Activated CD4-positive, alpha-beta memory T cell treated with anti-CD3 and anti-CD28 coated beads for 36 hours (primary cell): ENCODE measurements around the gene XKRX. TPM values are rescaled to one million over a fixed set of nuclear protein-coding genes. Genes with fewer than 3 reads are reported as not detected.
A peak's percentile ranks its signal among the peaks of the same experiment; 100 is the strongest.

Source experiments
- CTCF ChIA-PET: fragments of 350-600 bp; sonication (Branson Sonifier 250); formaldehyde crosslinking; loops from one replicate; lab custom pipeline; 2021; ENCODE audit warnings: antibody characterized with exemption, inconsistent platforms; lab: Charles Lee
- POLR2A ChIA-PET: fragments of 350-600 bp; sonication (Branson Sonifier 250); formaldehyde crosslinking; loops from one replicate; lab custom pipeline; 2021; ENCODE audit warnings: antibody characterized with exemption; lab: Charles Lee
- DNase-seq: peaks from one replicate; pipeline ENCODE4 v3.0.0-alpha.2; 2020
- H3K27ac Mint-ChIP-seq: one replicate; pipeline ENCODE4 v1.8.0; 2021; ENCODE audit warnings: mixed read lengths
- H3K27me3 Mint-ChIP-seq: one replicate; pipeline ENCODE4 v1.8.0; 2021; ENCODE audit warnings: mixed read lengths
- H3K36me3 Mint-ChIP-seq: one replicate; pipeline ENCODE4 v1.8.0; 2021; ENCODE audit warnings: mixed read lengths
- H3K4me1 Mint-ChIP-seq: one replicate; pipeline ENCODE4 v1.8.0; 2021; ENCODE audit warnings: low read depth, mixed read lengths
- H3K4me3 Mint-ChIP-seq: one replicate; pipeline ENCODE4 v1.8.0; 2021; ENCODE audit warnings: mild to moderate bottlenecking, mixed read lengths
- H3K9me3 Mint-ChIP-seq: one replicate; pipeline ENCODE4 v1.8.0; 2021; ENCODE audit warnings: mixed read lengths
- intact Hi-C: fragments of 100-400 bp; cut with micrococcal nuclease; formaldehyde crosslinking; loops from one replicate; pipeline ENCODE4 v1.15.1; 2023
- total RNA-seq, 2 experiments: library from RNA; stranded (reverse); gene quantifications; one replicate each; pipeline ENCODE4 v1.2.3, GENCODE V29; 2021

XKRX gene
- total RNA-seq, 2 experiments from 2014 or later, result 0.45 to 0.48 TPM

DNA sequence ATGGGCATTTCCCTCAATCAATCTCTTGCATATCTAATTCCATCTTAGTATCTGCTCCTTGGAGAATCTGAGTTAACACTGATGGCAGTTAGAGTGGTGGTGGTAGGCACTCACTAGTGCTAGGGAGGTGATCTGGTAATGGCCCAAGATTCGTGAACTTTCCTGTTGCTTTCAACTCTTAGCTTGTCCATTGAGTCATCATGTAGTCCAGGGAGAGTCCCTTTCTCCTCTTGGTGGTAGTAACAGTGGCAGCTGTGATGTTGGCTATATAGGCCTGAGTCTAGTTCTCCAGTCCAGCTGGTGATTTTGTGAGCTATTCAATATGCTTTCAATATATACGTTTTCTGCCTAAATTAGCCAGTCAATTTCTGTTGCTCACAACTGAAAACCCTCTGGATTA lies 7.0 kb upstream of the XKRX start:
- Mint-ChIP-seq H3K4me3 (no peak overlapping the region), H3K36me3 (no peaks in the 10 kb centered on the region), H3K27me3 (no peaks in the 10 kb centered on the region), H3K27ac (no peak overlapping the region), H3K9me3 (peaks cover 5% of the 10 kb centered on the region), H3K4me1 (peaks cover 19% of the 10 kb centered on the region)
- intact Hi-C loops, result no loop called here
- ChIA-PET CTCF (no interaction called here), POLR2A (no interaction called here)
- no peak for DNase-seq

DNA sequence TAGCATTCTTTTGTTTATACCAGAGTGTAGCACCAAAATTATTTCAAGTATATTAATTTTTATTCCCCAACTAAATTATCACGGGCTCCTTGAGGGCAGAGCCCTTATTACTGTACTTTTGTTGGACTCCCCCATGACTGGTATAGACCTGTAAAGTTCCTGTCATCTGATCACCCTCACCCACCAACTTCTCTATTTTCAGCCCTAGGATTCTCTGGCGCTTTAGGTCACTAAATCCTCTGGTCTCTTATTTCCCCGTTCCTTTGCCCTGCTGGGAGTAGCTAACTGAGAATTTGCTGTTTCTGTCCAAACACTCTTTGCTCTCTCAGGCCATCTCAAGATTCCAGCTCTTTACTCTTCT lies 3.2 kb upstream of the XKRX start:
- DNase-seq, result no peak
- CTCF ChIA-PET, result no interaction called here
- intact Hi-C loops, result loop anchor here (1.0 to 5.0 kb wide), 3 partner anchors 11 to 165 kb away; partner anchors contain the start of gene CENPI
- H3K9me3 Mint-ChIP-seq, result peaks cover 5% of the 10 kb centered on the region
- POLR2A ChIA-PET, result interaction anchor here (1.0 kb wide), 1 partner anchor 9 kb away, joined by 3 read pairs; no protein-coding TSS in a partner anchor
- no peaks in the 10 kb centered on the region for H3K27me3 Mint-ChIP-seq
- peaks cover 21% of the 10 kb centered on the region for H3K4me1 Mint-ChIP-seq
- no peak overlapping the region for H3K4me3 Mint-ChIP-seq
- H3K36me3 Mint-ChIP-seq, result no peaks in the 10 kb centered on the region
- H3K27ac Mint-ChIP-seq, result peak overlapping the region; percentile 46

DNA sequence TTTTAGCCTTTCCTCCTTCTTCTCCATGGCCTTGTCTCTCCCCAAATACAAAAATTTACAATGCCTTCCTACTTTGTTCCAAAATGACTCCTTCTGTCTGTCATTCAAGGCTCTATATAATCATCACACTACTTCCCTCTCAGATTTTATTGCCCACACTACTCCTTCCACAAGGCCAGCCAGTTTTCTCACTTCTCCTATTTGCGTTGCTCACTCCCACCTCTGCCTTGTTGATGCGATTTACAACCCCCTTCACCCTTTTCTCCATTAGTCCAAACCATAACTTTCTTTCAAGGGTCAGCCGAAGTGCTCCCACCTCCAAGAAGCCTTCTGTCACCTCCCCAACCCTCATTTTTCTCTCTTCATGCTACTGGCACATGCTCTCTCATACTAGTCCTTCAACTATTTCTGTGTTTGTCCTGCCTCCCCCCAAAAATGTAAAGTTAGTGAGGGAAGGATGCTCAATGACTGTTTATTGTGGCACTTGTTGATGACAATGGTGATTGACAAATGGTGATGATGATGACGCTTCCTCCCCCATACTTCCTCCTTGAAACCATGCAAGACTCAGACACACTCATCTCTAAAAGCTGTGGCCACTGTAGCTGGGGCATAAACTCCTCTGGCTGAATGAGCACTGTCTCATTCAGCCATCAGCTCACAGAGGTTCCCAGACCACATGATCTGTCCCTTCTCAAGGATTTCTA lies 2.7 kb upstream of the XKRX start:
- POLR2A ChIA-PET, result interaction anchor here (1.0 kb wide), 1 partner anchor 9 kb away, joined by 3 read pairs; no protein-coding TSS in a partner anchor
- intact Hi-C loops, result loop anchor here (1.0 to 5.0 kb wide), 3 partner anchors 10 to 166 kb away; partner anchors contain the start of gene CENPI

DNA sequence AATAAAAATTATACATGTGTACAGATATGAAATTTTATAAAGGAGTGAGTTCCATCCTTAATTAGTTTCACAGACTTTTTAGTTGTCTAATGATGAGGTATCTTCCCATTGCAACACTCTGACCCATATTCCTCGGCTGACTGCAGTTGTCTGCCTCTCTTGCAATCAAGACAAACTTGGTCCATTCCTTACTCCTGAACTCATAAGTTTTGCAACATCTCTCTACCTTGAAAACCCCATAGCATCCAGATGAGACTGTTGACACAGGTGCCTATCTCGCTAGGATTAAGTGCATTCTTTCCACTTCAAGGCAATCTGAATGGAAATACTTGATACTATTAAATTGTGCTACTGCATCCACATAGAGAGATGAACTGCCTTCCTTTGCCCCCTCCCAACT lies 2.3 kb downstream of the XKRX start:
- ChIA-PET CTCF (no interaction called here), POLR2A (no interaction called here)
- Mint-ChIP-seq H3K4me1 (peaks cover 11% of the 10 kb centered on the region), H3K36me3 (no peaks in the 10 kb centered on the region), H3K4me3 (no peak overlapping the region), H3K27ac (no peak overlapping the region), H3K9me3 (peaks cover 3% of the 10 kb centered on the region), H3K27me3 (no peaks in the 10 kb centered on the region)
- intact Hi-C loops, result no loop called here
- DNase-seq, result no peak

More for the DNA sequence above, 2.7 kb upstream of the XKRX start:
- CTCF ChIA-PET, result no interaction called here
- DNase-seq, result peak; percentile 43
- Mint-ChIP-seq H3K27me3 (no peaks in the 10 kb centered on the region), H3K4me1 (peaks cover 21% of the 10 kb centered on the region), H3K4me3 (no peak overlapping the region), H3K36me3 (no peaks in the 10 kb centered on the region), H3K27ac (peak overlapping the region; percentile 73), H3K9me3 (peaks cover 5% of the 10 kb centered on the region)

DNA sequence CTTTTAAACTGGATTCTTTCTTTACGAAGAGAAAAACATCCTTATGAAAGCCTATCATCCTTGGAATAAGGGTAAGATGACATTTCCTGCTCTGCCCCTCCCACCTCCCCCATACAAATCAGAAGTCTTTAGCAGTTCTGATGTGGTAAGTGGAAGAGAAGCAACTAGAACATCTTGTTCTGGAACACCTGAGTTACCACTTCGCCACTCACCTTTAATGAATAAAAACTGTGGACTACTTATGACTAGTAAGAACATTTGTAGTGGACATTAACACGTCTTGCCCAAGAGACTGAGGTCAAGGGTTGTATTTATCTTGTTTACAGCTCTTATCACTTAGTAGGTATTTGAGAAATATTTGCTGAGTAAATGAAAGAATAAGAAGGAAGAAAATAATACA lies 4.3 kb downstream of the XKRX start:
- CTCF ChIA-PET, result no interaction called here
- Mint-ChIP-seq H3K9me3 (no peaks in the 10 kb centered on the region), H3K4me1 (peaks cover under 1% of the 10 kb centered on the region), H3K36me3 (no peaks in the 10 kb centered on the region), H3K4me3 (no peak overlapping the region), H3K27me3 (no peaks in the 10 kb centered on the region), H3K27ac (no peak overlapping the region)
- intact Hi-C loops, result no loop called here
- POLR2A ChIA-PET, result no interaction called here
- DNase-seq, result no peak

DNA sequence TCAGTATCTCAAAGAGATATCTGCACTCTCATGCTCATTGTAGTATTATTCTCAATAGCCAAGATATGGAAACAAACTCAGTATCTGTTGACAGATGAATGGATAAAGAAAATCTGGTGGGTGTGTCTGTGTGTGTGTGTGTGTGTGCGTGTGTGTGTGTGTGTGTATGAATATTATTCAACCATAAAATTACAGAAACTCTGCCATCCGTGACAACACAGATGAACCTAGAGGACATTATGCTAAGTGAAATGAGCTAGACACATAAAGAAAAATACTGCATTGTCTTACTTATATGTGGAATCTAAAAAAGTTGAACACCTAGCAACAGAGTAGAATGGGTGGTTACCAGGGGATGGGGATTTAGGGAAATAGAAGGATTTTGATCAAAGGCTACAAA lies 13.2 kb downstream of the XKRX start:
- POLR2A ChIA-PET, result no interaction called here
- H3K27me3 Mint-ChIP-seq, result no peaks in the 10 kb centered on the region
- intact Hi-C loops, result no loop called here

DNA sequence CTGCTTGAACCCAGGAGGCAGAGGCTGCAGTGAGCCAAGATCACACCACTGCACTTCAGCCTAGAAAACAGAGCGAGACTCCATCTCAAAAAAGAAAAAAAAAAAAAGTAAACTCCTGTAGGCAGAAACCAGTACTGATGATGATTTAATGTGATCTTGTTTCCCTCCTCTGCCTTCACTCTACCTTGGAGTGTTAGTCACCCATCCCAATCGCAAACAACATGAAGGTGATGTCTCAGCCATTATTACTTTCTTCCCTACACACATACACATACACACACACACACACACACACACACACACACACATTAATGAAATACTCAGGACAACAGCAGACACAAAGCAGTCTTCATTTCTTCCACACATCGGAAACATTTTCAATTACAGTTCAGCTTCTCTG lies 15.6 kb downstream of the XKRX start:
- Mint-ChIP-seq H3K27ac (no peak overlapping the region), H3K4me1 (no peaks in the 10 kb centered on the region), H3K36me3 (no peaks in the 10 kb centered on the region), H3K27me3 (no peaks in the 10 kb centered on the region), H3K4me3 (no peak overlapping the region), H3K9me3 (no peaks in the 10 kb centered on the region)
- no peak for DNase-seq
- intact Hi-C loops, result no loop called here
- POLR2A ChIA-PET, result no interaction called here
- CTCF ChIA-PET, result no interaction called here

More for the DNA sequence above, 13.2 kb downstream of the XKRX start:
- H3K27ac Mint-ChIP-seq, result no peak overlapping the region
- CTCF ChIA-PET, result no interaction called here
- no peaks in the 10 kb centered on the region for H3K4me1 Mint-ChIP-seq
- no peaks in the 10 kb centered on the region for H3K9me3 Mint-ChIP-seq
- no peaks in the 10 kb centered on the region for H3K36me3 Mint-ChIP-seq
- no peak overlapping the region for H3K4me3 Mint-ChIP-seq
- no peak for DNase-seq

DNA sequence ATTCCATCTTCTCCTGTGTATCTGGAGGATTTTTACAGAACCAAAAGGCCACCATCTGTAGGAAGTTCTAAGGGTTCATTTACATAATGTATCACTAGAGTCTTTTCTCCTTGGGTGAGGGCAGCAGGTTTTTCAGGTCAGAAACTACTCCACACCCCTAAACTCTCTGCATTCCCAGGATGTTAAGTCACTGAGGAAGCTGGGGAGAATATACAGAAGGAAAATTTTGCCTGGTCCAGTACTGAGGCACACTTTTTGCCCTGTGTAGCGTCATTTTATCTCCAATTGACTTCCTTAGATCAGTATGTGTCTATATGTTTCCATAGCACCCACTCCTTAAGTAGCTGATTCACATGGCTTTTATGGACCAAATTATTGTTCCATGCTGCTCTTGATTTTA lies 17.0 kb downstream of the XKRX start:
- no peak overlapping the region for H3K4me3 Mint-ChIP-seq
- intact Hi-C loops, result no loop called here
- H3K27ac Mint-ChIP-seq, result no peak overlapping the region
- ChIA-PET POLR2A (no interaction called here), CTCF (no interaction called here)
- H3K36me3 Mint-ChIP-seq, result no peaks in the 10 kb centered on the region
- H3K27me3 Mint-ChIP-seq, result no peaks in the 10 kb centered on the region
- no peaks in the 10 kb centered on the region for H3K9me3 Mint-ChIP-seq
- no peak for DNase-seq
- H3K4me1 Mint-ChIP-seq, result no peaks in the 10 kb centered on the region

DNA sequence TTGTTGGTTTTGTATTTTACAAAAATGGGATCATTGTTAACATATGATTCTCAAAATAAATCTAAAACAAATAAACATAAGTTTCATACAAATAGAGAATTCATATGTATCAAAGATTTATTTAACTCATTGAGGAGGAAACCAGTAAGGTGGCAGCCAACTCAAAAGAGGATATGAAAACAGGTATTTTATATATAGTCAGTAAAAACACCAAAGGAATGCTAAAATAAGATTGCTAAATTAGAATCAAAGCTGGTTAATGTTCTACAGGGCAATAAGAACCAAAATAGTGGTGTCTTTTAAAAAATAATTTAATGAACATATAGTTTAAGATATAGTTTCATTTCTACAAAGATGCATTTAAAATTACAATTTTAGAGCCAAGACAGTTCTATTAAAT lies 23.1 kb downstream of the XKRX start:
- Mint-ChIP-seq H3K4me3 (no peak overlapping the region), H3K9me3 (no peaks in the 10 kb centered on the region), H3K36me3 (no peaks in the 10 kb centered on the region), H3K27me3 (no peaks in the 10 kb centered on the region), H3K4me1 (no peaks in the 10 kb centered on the region), H3K27ac (no peak overlapping the region)
- intact Hi-C loops, result no loop called here
- POLR2A ChIA-PET, result no interaction called here
- CTCF ChIA-PET, result no interaction called here
- DNase-seq, result no peak

DNA sequence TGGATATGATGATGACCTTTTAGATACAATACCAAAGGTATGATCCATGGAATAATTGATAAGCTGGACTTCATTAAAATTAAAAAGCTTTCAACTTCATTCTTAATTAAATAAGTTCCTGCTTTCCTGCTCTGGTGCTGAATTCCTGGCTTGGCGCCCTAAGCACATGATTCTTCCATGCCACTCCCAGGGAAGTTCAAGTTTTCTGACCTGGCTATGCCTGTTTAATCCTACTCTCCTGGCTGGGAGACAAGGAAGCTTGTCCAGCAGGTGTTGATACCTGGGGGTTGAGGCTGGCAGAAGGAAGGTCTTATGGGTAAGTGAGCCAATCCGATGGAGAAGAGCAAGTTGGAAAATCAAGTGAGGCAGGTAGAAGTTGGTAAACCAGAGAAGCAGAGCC lies 24.3 kb downstream of the XKRX start:
- Mint-ChIP-seq H3K9me3 (no peaks in the 10 kb centered on the region), H3K27ac (no peak overlapping the region), H3K27me3 (no peaks in the 10 kb centered on the region), H3K4me1 (no peaks in the 10 kb centered on the region), H3K36me3 (no peaks in the 10 kb centered on the region), H3K4me3 (no peak overlapping the region)
- no peak for DNase-seq
- intact Hi-C loops, result no loop called here
- CTCF ChIA-PET, result interaction anchor here (0.6 kb wide), 1 partner anchor 385 kb away, joined by 4 read pairs; no protein-coding TSS in a partner anchor
- POLR2A ChIA-PET, result no interaction called here

DNA sequence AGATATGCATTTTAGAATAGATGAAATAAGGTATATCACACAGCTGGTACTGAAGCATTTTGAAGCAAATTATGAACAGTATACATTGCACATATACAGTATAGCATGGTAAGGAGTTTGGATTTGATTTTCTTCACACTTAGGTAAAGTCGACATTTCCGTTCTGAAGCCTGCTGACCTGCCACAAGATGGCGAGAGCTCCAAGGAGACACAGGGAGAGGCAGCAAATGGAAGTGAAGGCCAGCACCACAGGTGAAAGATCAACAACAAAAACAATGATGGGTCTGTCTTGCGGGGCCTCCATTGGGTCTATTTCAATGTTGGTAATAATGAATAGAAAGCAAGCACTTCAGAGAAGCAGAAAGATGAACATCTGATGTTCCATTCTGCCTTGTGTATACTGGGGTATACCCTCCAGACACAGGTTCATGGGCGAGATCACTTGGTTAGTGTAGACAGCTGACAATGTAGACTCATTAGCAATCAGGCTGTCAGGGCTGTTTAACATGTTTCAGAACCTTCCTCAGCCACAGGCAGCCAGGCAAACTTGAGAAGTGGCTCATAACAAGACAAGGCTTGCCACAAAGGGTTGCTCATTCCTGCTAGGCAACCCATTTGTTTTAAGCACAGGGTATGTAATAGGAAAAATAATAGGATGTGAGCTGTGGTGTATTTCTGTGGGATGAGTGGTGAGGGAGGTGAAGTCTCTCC lies 33.2 kb downstream of the XKRX start:
- Mint-ChIP-seq H3K27me3 (no peaks in the 10 kb centered on the region), H3K36me3 (no peaks in the 10 kb centered on the region), H3K9me3 (no peaks in the 10 kb centered on the region), H3K4me1 (no peaks in the 10 kb centered on the region), H3K27ac (no peak overlapping the region), H3K4me3 (no peak overlapping the region)
- DNase-seq, result peak; percentile 32
- CTCF ChIA-PET, result no interaction called here
- intact Hi-C loops, result loop anchor here (1.0 to 2.0 kb wide), 2 partner anchors 311 to 391 kb away; no protein-coding TSS in a partner anchor
- POLR2A ChIA-PET, result no interaction called here

DNA sequence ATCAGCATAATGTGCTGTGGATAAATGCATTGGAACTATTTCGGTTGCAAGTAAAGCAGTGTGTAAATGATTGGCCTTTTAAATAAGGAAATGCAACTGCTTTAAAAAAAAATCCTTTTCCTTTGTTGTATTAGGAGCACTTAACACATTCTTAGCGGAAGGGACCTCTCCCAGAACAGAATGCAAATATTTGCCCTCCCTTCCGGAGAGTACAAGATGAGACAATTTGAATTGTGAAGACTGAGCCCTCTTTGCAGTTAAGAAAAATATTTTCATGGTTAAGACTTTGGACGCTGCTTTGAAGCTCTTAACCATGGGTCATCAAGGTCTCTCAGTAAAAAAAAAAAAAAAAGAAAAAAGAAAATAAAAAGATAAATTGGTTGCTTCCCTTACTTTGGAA lies 45.1 kb downstream of the XKRX start:
- POLR2A ChIA-PET, result no interaction called here
- no peak overlapping the region for H3K4me3 Mint-ChIP-seq
- no peak for DNase-seq
- peaks cover 3% of the 10 kb centered on the region for H3K4me1 Mint-ChIP-seq
- no peaks in the 10 kb centered on the region for H3K36me3 Mint-ChIP-seq
- no peak overlapping the region for H3K27ac Mint-ChIP-seq
- peaks cover 3% of the 10 kb centered on the region for H3K27me3 Mint-ChIP-seq
- CTCF ChIA-PET, result no interaction called here
- intact Hi-C loops, result no loop called here
- H3K9me3 Mint-ChIP-seq, result no peaks in the 10 kb centered on the region
